GM19193 (cell line): ENCODE data around the gene IRGQ.

Source experiments
- POLR2A ChIP-seq: IDR thresholded peaks from 4 replicates; pipeline ENCODE4 v1.6.1; 2011; ENCODE audit not compliant: insufficient read depth, insufficient read length; ENCODE audit errors: extremely low read depth

Gene IRGQ

DNA sequence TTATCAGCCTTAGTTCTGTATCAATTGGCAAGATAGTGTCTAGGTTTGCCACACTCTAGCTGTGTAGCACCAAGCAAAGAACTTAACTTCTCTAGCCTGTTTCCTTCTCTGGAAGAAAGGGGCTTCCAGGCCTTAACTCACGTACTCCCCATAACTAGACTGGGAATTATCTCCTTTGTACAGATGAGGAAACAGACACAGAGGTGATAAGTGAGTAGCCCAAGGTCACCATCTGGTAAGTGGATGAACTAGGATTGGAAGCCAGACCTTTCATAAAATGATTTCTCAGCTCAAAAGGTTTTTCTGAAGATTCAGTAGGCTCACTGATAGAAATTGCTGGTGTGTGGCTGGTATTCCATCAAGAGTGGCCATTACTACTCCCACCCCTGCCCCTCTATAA, 20.4 kb upstream of the IRGQ start:
- TF ChIP-seq POLR2A = no peak

DNA sequence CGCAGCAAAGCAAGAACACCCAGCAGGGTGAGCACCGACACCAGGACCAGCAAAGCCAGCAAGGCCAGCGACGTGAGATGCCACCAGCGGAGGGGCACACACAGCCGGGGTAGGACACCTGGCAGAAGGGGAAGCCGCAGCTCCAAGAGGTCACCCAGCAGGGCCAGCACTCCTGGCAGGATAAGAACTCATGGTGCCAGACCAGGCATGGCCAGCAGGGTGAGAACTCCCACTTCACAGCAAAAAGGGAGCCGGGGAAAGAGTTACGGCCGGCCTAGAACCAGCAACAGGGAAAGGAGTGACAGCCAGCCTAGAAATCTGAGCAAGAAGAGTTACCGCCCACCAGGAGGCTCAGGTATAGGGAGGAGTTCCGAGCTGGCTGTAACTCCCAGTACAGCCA, 16.4 kb upstream of the IRGQ start:
- TF ChIP-seq POLR2A = no peak

DNA sequence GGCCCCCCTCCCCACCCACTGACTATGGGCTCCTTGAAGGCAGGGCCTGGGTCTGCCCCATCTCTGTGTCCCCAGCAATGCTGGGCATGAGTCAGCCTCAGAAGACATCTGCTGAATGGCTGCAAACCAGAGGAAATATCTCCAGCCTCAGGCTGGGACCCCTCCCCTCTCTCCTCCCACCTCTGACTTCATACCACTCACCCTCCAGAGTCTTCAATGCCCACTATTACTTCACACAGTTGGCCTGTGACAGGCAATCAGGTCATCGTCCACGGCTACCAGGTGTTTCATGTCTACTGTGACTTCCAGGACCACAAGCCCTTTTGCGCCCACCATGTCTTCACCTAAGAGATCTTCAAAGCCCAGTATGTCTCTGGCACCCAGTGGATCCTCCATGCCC, 15.9 kb upstream of the IRGQ start, which contains the start of gene SRRM5:
Gene SRRM5 (plus strand): TSS at position 301 of the 400 bp plus-strand sequence. CDS start 34 bp downstream, at position 335.
- TF ChIP-seq POLR2A = no peak

DNA sequence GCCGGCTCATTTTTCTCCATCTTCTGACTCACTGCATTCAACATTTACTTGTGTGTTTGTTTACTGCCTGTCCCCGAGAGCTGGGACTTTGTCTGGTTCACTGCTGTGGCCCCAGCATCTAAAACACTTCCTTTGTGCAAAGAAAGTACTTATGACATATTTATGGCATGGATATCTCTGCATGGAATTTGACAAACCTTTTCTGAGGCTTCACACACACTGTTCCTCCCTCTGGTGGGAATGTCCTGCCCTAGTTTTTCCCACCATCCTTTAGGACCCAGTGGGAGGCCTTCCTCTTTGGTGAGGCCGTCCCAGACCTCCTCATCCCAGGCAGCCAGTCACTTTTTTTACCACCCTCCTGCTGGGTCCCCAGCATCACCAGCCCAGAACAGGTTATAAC, 14.6 kb upstream of the IRGQ start:
- no peak for TF ChIP-seq POLR2A

DNA sequence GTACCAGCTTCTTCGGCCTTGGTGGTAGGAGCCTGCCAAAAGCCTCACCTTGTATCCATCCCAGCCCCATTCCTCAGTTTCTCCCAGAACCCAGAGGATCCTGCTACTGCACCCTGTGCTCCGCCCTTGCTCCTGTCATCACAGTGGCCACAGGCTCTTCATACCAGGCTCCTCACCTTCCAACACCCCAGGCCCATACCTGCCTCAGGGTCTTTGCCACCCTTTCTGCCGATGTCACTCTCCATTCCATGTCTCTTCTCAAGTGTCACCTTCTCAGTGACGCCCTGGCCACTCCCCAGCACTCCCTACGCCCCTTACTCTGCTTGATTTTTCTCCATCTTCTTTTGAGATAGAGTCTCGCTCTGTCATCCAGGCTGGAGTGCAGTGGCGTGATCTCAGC, 13.9 kb upstream of the IRGQ start:
- TF ChIP-seq POLR2A = no peak

DNA sequence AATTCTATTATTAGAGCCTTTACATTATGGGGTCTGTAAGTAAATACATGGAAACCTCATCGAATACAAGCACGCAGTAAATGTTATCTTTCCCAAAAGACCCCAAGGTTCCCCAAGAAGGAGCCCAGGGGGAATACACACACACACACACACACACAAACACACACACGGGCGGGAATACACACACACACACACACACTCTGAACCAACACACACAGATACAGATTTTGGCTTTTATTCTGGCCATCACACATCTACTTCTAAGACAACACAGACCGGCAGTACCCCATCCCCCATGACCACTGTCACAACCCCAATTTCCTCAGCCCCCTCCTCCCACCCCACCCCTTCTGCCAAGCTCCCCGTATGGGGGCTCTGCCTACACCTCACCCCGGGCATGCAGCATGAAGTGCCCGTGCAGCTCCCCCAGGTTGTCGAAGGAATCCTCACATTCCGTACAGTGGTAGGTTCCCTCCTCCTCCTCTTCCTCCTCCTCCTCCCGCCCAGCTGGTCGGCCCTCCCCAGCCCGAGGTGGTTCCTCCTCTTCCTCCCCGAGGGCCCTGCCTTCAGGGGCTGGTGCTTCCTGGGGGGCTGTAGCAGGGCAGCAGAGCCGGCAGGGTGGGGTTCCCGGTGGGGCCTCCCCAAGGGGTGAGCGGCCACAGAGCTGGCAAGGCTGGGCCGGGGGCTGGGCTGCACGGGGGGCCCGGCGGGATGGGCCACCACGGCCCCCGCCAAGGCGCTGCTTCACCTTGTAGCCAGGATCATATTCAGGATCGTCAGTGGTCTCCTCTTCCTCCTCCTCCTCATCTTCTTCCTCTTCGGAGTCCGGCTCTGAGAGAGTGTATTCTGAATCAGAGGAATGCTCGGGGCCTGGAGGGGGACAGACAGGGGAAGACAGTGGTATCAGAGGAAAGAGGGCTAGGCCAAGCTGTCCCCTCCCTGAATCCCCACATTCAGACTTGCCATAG, 11.6 kb upstream of the IRGQ start:
- no peak for TF ChIP-seq POLR2A

DNA sequence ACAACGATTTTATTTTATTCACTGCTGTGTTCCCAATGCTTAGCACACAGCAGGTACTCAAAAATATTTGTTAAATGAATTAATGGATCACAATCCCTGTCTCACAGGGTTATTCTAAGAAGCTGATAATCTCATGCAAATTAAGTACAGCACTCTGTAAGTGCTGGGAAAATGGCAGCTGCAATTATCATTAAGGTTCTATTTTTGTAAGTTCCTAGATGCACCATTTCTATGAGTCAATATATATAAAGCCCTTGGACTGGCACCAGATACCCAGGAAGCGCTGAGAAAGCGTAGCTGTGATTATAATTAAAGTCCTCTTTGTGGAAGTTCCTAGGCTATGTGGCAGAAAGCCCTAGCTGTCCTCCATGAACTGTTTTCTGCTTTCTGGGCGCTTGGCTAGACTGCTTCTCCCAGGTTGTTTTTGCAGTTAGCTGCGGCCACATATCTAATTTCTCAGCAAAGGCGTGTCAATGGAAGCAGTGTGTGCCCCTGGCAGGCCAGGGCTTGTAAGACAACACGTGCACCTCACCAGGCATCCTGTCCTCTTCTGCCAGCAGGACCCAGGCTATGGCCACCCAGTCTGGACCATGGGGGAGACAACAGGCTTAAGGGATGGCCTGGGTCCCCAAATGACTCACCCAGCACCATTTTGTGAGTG, 10.8 kb upstream of the IRGQ start:
- TF ChIP-seq POLR2A = no peak

DNA sequence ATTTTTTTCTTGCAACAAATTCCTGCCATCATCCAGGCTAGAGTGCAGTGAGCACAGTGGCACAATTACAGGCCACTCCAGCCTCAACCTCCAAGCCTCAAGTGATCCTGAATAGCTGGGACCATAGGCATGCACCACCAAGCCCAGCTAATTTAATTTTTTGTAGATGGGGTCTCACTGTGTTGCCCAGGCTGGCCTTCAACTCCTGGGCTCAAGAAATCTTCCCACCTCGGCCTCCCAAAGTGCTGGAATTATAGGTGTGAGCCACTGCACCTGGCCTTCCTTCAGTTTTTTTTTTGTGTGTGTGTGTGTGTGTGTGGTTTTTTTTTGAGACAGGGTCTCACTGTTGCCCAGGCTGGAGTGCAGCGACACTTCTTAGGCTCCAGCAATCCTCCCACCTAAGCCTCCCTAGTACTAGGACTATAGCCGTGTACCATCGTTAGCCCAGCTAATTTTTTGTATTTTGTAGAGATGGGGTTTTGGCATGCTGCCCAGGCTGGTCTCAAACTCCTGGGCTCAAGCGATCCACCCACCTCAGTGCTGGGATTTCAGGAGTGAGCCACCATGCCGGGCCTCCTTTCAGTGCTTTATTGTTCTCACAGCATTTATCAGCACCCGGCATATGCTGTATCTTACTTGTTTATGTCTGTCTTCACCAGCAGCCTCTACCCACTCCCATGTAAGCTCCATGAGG, 10.1 kb upstream of the IRGQ start:
- no peak for TF ChIP-seq POLR2A

DNA sequence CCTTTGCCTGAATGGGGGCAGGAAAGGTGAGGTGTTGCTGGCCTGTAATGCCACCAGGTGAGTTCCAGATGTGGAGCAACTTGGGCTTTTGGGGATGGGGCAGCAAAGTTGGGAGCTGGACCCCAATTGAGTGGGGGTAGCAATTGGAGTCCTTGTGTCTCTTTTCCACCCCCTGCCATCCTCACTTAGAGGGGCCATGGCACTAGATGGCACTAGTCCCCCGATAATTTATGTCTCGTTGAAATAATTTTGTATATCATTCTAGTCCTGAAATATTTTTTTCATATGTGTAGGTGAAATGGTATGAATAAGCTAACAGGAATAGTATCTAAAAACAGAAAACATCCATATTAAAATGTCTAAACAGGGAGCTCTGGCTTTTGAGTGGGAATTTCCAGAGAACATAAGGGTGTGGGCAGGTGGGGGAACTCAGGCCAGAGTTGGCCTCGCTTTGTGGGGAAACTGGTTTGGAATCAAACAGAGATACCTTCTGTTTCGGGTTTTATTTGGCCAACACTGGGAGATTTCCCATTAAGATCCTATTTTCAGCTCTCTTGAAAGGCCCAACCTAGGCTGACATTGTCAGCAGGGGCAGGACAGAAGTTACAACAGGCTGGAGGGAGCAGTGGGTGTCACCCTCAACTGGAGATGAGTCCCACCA, 3.8 kb upstream of the IRGQ start:
- no peak for TF ChIP-seq POLR2A

DNA sequence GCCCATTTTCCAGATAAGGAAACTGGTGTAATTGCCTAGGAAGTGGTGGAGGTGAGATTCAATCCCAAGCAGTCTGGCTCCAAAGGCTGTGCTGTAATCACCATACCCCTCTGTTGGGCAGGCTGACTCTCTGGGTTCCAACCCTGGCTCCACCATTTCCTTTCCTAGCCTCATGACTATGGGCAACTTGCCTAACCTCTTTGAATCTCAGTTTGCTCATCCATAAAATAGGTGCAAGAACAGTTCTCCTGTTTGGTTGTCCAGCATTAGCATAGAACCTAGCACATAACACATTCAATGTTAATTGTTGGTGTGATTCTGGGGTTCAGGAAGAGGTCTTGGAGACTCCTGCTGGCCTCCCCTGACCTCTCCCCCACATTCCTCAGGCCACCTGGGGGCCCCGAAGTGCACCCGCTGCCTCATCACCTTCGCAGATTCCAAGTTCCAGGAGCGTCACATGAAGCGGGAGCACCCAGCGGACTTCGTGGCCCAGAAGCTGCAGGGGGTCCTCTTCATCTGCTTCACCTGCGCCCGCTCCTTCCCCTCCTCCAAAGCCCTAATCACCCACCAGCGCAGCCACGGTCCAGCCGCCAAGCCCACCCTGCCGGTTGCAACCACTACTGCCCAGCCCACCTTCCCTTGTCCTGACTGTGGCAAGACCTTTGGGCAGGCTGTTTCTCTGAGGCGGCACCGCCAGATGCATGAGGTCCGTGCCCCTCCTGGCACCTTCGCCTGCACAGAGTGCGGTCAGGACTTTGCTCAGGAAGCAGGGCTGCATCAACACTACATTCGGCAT, 2.7 kb upstream of the IRGQ start:
- no peak for TF ChIP-seq POLR2A

DNA sequence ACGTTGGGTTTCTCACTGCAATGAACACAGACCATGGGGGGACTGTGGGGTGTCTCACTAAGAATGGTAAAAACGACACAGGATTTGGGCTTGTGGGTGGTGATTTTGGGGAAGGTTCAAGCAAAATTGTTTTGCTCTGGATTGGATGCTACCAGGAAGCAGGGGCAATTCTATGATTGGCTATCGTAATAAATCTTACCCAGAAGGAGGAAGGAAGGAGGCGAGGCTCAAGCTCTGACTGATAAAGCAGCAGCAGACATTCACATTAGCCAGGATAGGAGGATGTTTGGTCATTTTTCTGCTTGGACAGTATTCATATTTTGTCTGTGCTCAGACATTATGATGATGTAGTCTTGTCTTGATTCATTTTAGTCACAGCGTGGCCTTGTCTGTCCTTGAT, 1.9 kb upstream of the IRGQ start:
- no peak for TF ChIP-seq POLR2A

DNA sequence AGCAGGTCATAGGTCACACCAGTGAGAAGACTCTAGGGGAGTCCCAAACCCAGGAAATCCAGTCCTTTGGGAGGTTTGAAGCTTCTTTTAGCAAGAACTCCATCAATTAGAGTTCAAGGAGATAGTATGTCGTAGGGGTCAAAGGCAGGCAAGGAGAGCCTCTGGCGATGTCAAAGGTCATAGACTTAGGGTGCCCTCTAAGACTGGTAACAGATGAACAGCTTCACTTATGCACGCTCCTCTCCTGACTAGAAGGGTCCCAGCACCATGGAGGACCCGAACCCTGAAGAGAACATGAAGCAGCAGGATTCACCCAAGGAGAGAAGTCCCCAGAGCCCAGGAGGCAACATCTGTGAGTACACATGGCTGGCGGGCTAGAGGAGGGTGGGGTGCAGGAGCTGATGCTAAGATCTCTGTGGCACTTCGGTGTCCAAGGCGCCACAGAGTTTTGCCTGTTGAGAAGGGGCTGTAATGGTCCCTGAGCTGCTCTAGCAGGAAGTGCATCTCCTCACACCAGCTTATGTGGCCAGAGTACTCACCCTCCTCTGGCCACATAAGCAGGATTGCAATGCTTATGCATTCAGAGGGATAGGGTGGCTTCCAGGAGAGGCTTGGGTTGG, 1.0 kb upstream of the IRGQ start:
- TF ChIP-seq POLR2A = no peak

DNA sequence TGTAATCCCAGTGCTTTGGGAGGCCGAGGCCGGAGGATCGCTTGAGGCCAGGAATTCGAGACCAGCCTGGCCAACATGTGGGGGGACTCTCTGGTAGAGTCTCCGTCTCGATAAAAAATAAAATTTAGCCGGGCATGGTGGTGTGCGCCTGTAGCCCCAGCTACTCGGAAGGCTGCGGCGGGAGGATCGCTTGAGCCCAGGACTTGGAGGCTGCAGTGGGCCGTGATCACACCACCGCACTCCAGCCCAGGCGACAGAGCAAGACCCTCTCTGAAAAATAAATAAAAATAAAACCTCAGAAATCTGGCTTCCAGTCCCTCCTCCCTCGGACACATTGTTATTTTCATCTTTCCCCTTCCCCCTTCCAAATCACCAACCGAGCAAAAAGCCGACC, 332 bp downstream of the IRGQ start:
- no peak for TF ChIP-seq POLR2A

DNA sequence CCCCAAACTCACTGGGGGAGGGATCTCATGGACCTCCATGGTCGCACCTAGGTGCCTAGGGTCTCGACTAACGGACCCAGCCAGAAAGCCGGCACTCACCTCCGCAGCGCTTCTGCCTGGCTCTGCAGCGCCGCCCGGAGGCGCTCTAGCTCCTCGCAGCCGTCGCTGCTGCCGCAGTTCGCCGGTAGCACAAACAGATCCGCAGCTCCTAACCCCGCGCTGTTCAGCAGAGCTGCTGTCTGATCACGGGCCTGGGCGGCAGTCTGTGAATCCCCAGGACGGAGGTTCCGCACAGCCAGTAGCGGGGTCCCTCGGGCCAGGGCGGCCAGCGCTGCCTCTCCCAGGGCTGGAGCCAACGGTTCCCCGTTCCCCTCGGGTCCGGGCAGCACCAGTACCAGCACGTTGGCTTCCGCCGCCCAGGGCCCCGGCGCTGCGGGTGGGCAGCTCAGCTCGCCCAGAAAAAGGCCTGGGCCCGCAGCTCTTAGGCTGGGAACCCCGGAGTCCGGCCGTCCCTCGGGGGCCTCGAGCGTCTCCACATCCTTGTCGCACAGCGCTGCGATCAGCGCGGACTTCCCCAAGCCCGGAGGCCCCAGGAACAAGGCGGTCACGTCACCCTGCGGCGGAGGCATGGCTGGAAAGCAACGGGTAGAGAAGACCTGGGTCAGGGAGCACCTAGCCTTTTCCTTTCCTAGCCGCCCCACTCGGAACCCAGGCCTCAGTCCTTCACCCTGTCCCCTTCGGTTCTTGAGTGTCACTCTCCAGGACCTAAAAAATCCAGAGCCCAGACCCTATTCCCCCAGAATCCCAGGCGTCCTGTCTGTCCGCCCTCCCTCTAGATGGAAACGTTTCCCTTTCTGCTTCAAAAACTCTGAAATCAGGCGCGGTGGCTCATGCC, 977 bp downstream of the IRGQ start:
- no peak for TF ChIP-seq POLR2A
